Keratinocyte (primary cell): ENCODE measurements around the gene ATRNL1.

Experiments
- EZH2 ChIP-seq: IDR thresholded peaks from one replicate; pipeline ENCODE4 v1.6.1; 2012; ENCODE audit warnings: inconsistent platforms, mild to moderate bottlenecking, low read length, moderate library complexity
- TF ChIP-seq, protein P1 (sequence below), 3 experiments: IDR thresholded peaks in 1 of 3; conservative IDR thresholded peaks in 1 of 3; optimal IDR thresholded peaks in 1 of 3; 2 replicates in 2 of 3; 3 replicates in 1 of 3; pipeline versions ENCODE3 to v1.5.1; 2011; ENCODE audit warnings: low read length in 3 of 3, mild to moderate bottlenecking in 3 of 3, moderate library complexity in 2 of 3, control low read depth in 1 of 3, inconsistent platforms in 1 of 3; ENCODE audit not compliant: insufficient read depth in 2 of 3; ENCODE audit errors: extremely low read depth in 1 of 3

DNA sequence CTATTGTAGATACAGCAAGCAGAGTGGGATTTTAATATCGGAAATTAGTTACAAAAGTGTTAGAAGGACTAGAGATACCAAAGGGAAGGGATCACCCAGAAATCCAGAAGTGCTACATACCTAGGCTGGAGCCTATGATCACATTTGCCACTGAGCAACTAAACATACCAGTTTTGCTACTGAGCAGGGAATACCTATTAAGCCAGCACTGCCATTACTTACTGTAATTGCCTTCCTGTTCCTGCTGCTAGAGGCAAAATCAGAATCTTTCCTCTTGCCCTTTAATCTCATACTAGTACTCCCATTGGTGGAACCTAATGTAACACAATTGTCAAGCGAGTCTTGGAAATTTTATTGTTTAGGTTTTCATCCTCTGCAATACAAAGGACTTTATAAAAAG lies 121.7 kb downstream of the ATRNL1 start:
- TF ChIP-seq, protein P1, sequence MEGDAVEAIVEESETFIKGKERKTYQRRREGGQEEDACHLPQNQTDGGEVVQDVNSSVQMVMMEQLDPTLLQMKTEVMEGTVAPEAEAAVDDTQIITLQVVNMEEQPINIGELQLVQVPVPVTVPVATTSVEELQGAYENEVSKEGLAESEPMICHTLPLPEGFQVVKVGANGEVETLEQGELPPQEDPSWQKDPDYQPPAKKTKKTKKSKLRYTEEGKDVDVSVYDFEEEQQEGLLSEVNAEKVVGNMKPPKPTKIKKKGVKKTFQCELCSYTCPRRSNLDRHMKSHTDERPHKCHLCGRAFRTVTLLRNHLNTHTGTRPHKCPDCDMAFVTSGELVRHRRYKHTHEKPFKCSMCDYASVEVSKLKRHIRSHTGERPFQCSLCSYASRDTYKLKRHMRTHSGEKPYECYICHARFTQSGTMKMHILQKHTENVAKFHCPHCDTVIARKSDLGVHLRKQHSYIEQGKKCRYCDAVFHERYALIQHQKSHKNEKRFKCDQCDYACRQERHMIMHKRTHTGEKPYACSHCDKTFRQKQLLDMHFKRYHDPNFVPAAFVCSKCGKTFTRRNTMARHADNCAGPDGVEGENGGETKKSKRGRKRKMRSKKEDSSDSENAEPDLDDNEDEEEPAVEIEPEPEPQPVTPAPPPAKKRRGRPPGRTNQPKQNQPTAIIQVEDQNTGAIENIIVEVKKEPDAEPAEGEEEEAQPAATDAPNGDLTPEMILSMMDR (optimal IDR thresholded peaks at IDR 0.05 in 1 of 3, IDR thresholded peaks at IDR 0.05 in 1 of 3, conservative IDR thresholded peaks at IDR 0.05 in 1 of 3; ENCODE audit: extremely low read depth in 1 of 3, insufficient read depth in 2 of 3, low read length in 3 of 3), result no peak
- TF ChIP-seq EZH2, result no peak
